GM21381 (cell line): Measurements from ENCODE around the gene HSF4.

ENCODE experiments used
- ATAC-seq: cut with Tn5 transposase; IDR thresholded peaks from one replicate; pipeline ENCODE4 v1.9.1; 2021; ENCODE audit warnings: mild to moderate bottlenecking, moderate library complexity; ENCODE audit not compliant: unreplicated experiment

Gene HSF4

DNA sequence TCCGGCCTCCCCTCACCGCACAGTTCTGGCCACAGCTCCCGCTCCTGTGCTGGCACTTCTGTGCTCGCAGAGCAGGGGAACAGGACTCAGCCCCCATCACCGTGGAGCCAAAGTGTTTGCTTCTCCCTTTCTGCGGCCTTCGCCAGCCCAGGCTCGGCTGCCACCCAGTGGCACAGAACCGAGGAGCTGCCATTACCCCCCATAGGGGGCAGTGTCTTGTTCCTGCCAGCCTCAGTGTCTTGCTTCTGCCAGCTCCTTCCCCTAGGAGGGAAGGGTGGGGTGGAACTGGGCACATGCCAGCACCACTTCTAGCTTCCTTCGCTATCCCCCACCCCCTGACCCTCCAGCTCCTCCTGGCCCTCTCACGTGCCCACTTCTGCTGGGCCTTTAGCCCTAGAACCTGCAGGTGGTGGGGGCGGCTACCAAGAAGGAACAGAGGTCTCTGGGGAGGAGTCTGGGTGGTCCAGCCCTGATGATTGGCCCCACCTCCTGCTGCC is 33.7 kb downstream of the HSF4 start:
- ATAC-seq: no peak

DNA sequence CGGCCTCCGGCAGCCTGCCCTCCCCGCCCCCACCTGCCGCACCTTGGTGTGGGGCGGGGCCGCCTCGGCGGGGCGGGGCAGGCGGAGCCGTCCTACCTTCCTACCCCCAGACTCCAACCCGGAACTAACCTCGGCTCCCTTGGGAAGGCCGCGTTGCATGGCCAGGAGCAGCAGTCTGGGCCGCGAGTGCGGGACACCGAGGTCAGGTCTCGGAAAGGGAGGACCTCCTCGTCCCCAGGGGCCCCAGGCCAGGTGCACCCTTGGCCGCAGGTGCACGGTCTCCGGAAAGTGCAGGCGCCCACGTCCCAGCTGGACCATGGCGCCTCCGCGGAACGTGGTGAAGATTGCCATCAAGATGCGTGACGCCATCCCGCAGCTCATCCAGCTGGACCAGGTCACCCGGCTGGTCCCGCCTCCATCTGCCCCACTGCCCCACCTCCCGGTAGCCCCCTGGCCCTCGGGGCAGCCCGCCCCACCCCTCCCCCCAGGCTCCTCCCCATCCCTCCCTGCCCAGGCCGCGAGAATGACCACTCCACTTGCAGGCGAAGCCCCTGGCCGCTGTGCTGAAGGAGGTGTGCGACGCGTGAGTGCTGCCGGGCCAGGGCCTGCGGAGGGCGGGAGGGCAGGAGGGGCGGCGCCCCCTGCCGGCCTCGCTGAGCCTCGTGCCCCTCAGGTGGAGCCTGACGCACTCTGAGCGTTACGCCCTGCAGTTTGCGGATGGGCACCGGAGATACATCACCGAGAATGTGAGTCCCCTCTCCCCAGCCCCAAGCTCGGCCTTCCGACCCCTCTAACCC is 34.7 kb downstream of the HSF4 start, which contains the start of gene ELMO3:
TSS of gene ELMO3 (plus strand) at position 121 of the 797 bp plus-strand sequence. CDS start at position 317, 196 bp downstream.
- no peak for ATAC-seq

DNA sequence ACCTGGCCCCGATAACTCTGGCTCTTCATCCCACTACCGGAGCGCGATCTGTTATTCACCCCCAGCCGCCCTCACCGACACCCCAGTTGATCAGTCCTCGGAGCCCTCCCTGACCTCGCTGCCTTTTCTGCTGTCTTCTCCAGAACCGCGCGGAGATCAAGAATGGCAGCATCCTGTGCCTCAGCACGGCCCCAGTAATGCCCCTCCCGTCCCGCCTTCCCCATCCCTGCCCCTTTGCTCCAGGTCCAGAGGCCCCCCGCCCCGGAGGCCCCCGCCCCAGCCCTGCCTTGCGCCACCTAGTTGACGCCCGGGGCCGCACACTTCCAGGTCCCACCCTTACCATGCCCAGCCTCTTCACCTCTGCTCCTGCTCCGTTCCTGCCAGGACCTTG is 35.3 kb downstream of the HSF4 start:
- no peak for ATAC-seq

DNA sequence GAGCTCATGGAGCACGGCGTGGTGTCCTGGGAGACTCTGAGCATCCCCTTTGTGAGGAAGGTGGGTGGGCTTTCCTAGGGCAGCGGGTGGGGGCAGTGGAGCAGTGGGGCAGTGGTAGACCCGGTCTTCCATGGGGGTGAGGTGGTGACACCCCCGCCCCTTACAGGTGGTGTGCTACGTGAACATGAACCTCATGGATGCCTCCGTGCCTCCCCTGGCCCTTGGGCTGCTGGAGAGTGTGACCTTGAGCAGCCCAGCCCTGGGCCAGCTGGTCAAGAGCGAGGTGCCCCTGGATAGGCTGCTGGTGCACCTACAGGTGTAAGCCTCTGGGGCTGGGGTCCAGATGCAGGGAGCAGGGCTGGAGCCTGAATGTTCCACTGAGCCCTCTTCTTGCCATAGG is 35.9 kb downstream of the HSF4 start:
- ATAC-seq: no peak

DNA sequence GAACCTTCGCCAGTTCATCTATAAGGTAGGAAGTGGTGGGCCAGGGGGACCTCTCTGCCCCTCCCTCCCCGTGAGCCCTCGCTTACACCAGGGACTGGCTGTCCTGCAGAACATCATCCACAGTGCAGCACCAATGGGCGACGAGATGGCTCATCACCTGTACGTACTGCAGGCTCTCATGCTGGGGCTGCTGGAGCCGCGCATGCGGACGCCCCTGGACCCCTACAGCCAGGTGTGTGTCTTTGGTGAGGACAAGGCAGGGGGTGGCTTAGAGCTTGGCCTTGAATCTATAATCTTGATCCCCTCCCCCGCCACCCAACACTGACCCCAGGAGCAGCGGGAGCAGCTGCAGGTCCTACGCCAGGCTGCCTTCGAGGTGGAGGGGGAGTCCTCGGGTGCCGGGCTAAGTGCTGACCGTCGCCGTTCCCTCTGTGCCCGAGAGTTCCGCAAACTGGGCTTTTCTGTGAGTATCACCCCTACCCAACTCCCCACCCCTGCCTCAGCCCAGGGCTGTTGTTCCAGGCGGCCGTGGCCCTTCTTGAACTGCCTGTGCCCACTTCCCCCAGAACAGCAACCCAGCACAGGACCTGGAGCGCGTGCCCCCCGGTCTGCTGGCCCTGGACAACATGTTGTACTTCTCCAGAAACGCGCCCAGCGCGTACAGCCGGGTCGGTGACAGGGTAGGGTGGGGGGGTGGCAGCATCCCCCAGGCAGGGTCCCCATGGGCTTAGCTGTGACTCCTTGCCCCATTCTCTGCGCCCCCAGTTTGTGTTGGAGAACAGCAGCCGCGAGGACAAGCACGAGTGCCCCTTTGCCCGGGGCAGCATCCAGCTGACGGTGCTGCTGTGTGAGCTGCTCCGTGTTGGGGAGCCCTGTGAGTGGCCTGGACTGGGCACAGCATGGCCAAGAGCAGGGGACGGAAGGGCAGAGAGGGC is 37.1 kb downstream of the HSF4 start:
- ATAC-seq: no peak

DNA sequence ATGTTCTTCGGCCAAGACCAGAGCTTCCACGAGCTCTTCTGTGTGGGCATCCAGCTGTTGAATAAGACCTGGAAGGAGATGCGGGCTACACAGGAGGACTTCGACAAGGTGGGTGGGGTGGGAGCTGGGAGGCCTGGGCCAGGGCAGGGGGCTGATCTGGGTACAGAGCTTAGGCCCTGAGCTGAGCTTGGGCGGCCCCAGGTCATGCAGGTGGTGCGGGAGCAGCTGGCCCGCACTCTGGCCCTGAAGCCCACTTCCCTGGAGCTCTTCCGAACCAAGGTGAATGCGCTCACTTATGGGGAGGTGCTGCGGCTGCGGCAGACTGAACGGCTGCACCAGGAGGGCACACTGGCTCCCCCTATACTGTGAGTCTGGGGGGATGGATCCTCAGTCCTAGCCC is 37.9 kb downstream of the HSF4 start:
- ATAC-seq: no peak

DNA sequence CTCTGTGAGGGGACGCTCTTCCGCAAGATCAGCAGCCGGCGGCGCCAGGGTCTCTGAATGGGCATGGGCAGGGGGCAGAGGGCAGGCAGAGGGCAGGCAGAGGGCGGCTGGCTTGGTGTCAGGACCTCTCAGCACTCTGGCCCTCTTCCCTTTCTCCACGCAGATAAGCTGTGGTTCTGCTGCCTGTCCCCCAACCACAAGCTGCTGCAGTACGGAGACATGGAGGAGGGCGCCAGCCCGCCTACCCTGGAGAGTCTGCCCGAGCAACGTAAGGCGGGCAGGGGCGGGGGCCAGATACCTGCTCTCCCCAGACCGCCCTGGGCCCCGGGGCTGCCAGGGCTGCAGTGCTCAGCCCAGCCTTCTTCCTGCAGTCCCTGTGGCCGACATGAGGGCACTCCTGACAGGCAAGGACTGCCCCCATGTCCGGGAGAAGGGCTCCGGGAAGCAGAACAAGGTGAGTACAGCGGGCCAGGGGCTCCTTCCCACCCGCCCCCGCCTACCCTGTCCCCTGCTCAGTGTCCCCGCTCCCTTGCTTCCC is 38.5 kb downstream of the HSF4 start:
- no peak for ATAC-seq

DNA sequence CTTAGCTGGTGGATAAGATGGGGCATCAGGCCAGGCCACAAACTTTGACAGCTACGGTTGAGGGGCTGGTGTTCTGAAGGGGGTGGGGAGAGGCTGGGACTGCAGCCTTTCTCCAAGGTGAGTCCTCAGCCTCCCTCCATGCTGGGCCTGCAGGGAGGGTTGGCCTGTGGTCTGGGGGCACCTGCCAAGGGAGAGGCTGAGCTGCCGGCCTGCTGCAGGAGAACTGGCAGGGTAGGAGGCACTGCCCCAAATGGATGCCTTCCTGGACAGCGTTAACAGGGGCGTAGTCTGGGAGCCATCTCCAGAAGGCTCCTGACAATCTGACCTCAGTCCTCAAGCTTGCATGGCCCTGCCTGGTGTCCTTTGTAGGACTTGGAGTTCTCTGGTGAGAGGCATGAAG is 39.5 kb downstream of the HSF4 start:
- no peak for ATAC-seq

DNA sequence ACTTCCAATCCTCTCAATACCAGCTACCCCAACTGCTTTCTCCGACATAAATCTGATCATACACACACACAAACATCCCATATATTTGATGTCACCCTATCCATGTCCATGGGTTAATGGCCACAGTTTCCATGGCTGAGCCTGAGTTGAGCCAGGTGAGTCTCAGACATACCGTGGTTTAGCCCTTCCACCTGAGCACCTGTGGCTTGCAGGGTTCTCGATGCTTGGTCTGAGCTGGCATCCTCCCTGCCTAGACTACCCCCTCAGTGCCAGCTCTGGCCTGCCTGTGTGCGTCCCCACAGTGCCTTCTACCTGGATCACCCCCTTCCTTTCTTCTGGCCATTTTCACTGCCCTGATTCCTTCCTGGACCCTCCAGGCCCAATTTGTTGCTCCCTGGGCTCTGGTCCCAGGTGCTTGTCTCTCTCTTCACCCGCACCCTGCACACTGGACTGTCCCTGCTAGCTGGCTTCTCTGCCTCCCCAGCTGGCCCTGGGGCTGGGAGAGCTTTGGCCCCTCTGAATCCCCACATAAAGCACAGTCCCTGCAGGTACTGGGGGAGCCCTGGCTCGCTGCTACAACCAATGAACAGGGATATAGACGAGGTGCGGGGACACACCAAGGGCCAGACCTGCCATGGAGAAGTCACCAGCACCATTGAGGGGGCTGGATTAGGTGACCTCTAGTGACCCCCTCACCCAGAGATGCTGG is 41.7 kb downstream of the HSF4 start:
- ATAC-seq: no peak

DNA sequence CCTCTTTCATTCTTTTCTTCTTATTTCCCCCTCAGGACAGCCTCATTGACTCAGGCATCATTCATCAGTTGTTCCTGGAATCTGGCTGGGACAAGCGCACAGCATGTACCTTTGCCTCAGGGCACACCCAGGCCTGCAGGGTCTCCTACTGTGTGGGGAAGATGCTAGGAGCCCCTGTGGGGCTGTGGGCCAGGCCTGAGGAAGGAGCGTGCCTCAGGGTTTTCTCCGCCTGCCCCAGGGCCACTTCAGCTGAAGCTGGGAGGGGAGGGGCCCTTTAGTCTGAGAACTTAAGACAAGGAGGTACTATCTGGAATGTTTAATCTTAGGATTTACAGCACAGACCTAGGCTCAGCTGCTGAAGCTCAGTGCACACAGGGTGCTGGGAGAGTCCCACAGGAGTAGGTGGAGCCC is 42.3 kb downstream of the HSF4 start:
- ATAC-seq: no peak

DNA sequence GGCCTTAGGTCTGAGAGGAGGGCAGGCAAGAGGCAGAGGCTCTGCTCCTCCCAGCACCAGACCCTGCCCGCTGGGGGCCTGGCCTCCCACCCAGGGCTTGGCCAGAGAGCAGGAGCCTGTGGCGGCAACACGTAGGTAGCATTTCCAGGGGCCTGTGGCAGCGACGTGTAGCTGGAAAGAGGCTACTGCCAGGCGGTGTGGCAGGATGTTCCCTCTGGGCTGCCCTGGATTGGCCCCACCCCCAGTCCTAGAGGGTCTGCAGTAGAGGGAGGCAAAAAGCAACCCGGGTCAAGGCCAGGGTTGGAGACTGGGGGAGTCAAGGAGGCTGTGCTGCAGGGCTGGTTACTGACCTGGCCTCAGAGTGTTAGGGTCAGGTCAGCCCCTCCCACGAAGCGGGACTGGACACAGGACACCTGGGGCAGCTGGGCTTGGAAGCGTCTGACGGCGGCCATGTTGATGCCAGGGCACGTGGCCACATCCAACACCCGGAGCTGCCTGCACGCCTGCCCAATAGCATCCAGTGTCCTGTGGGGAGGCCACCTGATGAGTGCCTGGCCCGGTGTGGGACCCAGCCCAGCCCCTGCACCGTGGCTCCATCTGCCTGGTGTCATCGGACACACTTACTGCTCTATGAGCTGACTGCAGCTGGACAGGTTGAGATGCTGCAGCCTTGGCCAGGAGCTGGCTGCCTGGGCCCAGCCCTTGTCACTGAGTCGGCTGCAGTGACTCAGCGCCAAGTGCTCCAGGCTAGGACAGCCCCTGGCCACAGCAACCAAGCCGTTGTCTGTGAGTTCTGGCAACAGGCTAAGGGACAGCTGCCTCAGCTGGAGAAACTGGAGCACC is 42.9 kb downstream of the HSF4 start:
- ATAC-seq: no peak

DNA sequence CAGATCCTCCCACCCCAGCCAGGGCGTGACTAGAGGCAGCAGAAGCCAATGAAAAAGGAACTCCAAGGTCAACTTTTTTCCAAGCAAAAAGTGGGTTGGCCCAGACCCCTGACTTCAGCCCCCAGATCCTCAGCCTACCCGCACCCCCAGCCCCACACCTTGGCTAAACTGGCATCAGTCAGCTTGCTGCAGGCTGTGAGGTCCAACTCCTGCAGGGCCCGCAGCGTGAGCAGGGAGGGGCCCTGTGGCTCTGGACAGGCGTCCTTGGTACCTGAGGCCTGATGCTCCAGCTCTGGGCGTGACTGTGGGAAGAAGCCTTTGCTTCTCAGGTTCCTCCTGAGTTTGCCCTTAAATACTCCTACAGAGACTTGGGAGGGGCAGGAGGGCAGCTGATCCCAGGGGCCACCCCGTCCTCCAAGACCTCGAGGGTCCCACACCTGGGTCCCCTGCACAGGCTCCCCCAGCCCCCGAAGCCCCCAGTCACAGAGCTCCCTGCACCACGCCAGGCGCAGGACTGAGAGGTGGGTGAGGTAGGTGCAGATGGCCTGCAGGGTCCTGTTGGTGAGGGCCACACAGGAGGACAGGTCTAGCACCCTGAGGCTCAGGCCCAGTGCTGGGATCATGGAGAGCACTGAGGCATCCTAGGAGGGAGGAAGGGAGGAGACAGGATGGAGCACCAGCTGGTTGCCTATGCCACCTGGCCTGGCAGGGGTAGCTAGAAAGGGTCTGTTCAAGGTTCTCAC is 43.8 kb downstream of the HSF4 start:
- ATAC-seq: no peak

DNA sequence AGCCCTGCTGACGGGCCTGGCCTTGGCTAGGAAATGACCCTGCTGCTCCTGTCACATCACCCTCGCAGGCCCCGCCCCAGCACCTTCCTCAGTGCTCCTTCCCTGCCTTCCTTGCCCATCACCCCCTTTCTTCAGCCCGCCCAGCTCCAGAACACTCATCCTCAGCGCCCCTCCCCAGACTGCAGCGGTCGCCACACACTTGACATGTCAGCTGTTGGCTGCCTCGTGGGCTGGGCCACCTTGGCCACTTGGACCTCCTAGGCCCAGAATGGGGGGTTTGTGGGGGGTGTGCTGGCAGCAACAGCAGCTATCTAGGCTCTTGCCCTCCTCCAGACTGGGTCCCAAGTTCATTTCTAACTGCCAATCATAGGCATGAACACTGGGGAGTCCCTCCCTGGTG is 45.0 kb downstream of the HSF4 start:
- no peak for ATAC-seq

DNA sequence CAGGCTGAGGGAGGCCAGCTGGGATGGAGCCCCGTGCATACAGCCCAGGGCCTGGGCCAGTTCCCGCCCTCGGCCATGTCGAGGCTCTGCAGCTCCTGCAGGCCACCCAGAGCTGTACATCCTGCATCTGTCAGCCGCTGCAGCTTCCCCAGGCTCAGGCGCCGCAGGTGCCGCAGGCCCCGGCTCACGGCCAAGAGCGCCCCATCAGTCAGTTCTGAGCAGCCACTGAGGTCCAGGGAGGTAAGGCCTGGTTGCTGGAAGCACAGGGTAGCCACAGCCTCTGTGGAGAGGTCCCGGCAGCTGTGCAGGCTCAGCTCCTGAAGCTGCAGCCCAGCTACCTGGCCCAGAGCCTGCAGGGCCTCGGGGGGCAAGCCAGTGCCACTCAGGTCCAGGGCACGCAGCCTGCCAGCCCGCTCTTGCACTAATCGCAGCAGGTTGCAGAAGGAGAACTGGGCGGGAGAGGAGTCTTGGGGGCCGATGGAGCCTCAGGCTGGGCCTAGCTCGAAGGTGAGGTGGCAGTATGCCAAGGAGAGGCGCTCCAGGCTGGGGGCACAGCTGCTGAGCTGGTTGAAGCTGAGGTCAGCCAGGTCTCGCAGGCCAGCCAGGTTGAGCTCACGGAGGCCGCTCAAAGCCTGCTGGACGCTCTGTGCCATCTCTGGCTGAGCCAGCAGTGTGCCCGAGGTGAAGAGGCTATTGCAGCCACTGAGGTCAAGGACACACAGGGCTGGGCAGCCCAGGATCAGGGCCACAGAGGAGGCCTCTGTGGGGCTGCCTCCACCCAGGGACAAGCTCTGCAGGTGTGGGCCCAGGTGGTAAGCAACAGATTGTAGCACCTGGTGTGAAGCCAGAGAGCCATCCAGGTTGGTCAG is 45.8 kb downstream of the HSF4 start:
- no peak for ATAC-seq

DNA sequence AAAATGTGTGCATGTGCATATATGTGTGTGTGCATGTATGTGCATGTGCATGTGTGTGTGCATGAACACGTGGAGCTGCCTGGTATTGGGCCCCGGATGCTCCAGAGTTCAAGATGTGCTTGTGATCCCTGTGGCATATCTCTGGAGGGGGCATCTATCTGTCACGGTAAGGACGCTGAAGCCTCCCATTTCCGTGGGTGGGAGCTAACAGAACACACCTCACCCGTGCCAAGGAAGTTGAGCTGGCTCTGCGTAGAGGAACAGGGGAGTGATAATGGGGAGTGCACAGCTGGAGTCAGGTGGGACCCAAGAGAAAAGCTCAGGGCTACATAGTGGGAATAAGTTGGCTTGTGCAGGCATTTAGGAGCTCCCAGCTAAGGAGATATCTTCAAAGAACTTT is 47.1 kb downstream of the HSF4 start:
- ATAC-seq: no peak

DNA sequence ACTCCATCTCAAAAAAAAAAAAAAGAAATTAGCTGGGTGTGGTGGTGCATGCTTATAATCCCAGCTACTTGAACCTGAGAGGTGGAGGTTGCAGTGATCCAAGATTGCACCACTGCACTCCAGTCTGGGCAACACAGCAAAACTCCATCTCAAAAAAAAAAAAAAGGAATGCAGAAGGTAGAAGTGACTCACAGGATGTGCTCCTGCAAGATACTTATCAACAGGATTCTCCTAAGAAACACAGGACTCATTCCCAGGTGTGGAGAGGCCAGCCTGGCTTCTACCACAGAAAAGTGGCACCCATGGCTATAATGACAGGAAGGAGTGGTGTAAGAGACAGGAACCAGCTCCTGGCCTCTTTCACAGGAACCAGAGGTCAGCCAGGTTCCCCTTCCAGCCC is 48.2 kb downstream of the HSF4 start:
- no peak for ATAC-seq

DNA sequence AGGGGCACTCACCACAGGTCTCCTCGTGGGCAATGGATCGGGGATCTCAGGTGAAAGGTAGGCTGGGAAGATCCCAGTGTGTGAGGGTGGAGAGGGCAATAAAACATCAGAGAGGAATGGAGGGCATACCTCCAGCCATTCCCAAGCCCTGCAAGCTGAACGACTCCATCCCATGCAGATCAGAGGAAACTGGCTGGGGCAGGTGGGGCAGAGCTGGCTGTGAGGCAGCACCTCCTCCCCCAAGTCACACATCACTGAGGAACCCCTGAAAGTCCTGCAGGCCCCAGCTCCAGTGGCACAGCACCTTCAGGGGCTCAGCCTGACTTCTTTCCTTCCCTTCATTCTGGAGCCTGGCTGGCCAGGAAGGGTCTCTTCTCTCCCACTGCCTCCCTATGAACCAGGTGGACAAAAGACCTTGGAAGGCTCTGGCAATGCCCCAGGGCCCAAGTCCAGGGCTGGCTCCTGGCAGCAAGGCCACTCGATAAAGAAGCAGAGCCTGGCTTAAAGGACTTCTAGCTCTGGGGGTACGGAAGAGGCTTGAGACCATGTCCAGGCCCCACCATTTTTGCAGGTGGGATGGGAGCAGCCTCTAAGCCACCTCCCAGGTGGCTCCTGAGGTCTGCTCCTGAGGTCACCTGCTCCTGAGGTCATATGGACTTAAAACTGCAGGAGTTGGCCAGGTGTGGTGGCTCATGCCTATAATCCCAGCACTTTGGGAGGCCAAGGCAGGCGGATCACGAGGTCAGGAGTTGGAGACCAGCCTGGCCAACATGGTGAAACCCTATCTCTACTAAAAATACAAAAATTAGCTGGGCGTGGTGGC is 48.9 kb downstream of the HSF4 start:
- no peak for ATAC-seq
